COR-L47 (cell line): ENCODE data around the gene ATAD5.
"Not testable (repeated sequence)": the region's sequence is repeated elsewhere in the genome, so short reads cannot be mapped to it uniquely, and the experiment has no call there.

Source experiments
- DNase-seq: peaks from one replicate; lab custom pipeline; 2025; lab: John Stamatoyannopoulos, UW

ATAD5 gene

GRCh38 chr17:30822919-30823318 lies 8.8 kb upstream of the ATAD5 start:
- not testable (repeated sequence) for DNase-seq

- DNase-seq = no peak
These were observed 8.3 kb upstream of the ATAD5 start for GRCh38 chr17:30823421-30823820.

GRCh38 chr17:30824002-30824355 lies 7.8 kb upstream of the ATAD5 start:
- no peak for DNase-seq

GRCh38 chr17:30824356-30825145 lies 7.2 kb upstream of the ATAD5 start, which contains the start of gene CRLF3:
CRLF3 (minus strand) TSS chr17:30824692; CDS start chr17:30824651, 41 bp downstream.
- peak; percentile 90 for DNase-seq

- DNase-seq = no peak
These were observed 4.7 kb upstream of the ATAD5 start for GRCh38 chr17:30827082-30827481.

- no peak for DNase-seq
These were observed 2.7 kb upstream of the ATAD5 start for GRCh38 chr17:30829022-30829421.

GRCh38 chr17:30831257-30831656 lies 509 bp upstream of the ATAD5 start:
- DNase-seq = no peak

- DNase-seq = no peak
These were observed 815 bp downstream of the ATAD5 start for GRCh38 chr17:30832438-30833124.

GRCh38 chr17:30838202-30838807 lies 6.5 kb downstream of the ATAD5 start:
- no peak for DNase-seq

GRCh38 chr17:30840771-30841170 lies 9.0 kb downstream of the ATAD5 start:
- DNase-seq = no peak

- no peak for DNase-seq
These were observed 16.3 kb downstream of the ATAD5 start for GRCh38 chr17:30848021-30848420.

- DNase-seq = no peak
These were observed 22.4 kb downstream of the ATAD5 start for GRCh38 chr17:30854146-30854545.

- no peak for DNase-seq
These were observed 26.9 kb downstream of the ATAD5 start for GRCh38 chr17:30858556-30859250.

- no peak for DNase-seq
These were observed 32.9 kb downstream of the ATAD5 start for GRCh38 chr17:30864636-30865035.

GRCh38 chr17:30869005-30869404 lies 37.2 kb downstream of the ATAD5 start:
- DNase-seq = no peak

- DNase-seq = no peak
These were observed 54.4 kb downstream of the ATAD5 start for GRCh38 chr17:30886187-30886586.

- no peak for DNase-seq
These were observed 62.5 kb downstream of the ATAD5 start for GRCh38 chr17:30894236-30894635.

- no peak for DNase-seq
These were observed 65.5 kb downstream of the ATAD5 start for GRCh38 chr17:30897311-30897710.

GRCh38 chr17:30905742-30906100 lies 74.0 kb downstream of the ATAD5 start:
- no peak for DNase-seq

GRCh38 chr17:30906101-30906911 lies 74.5 kb downstream of the ATAD5 start, which contains the start of gene TEFM:
TEFM (minus strand) TSS chr17:30906238; CDS start chr17:30906198, 40 bp downstream.
- DNase-seq = peak; percentile 81

- DNase-seq = no peak
These were observed 77.1 kb downstream of the ATAD5 start for GRCh38 chr17:30908717-30909420.
